CD4-positive, alpha-beta memory T cell (primary cell): ENCODE results near the gene PLA2G15. TPM values are rescaled to one million over a fixed set of nuclear protein-coding genes. Genes with fewer than 3 reads are reported as not detected.

Experiments
- CTCF ChIA-PET: fragments of 350-600 bp; sonication (Branson Sonifier 250); formaldehyde crosslinking; loops from one replicate; lab custom pipeline; 2021; ENCODE audit warnings: inconsistent platforms; ENCODE audit not compliant: partially characterized antibody; lab: Charles Lee
- POLR2A ChIA-PET: fragments of 350-600 bp; sonication (Branson Sonifier 250); formaldehyde crosslinking; loops from one replicate; lab custom pipeline; 2021; ENCODE audit not compliant: partially characterized antibody; lab: Charles Lee
- DNase-seq, 5 donors: peaks; one replicate each; pipeline versions ENCODE4 v3.0.0 to v3.0.0-alpha.2; 2020 to 2022; ENCODE audit warnings: mixed read lengths in 1 of 5
- H3K27ac ChIP-seq: one replicate; pipeline ENCODE4 v1.7.0; 2013; ENCODE audit warnings: low read depth, low read length
- H3K27me3 ChIP-seq: 2 replicates; pipeline ENCODE4 v1.7.0; 2013; ENCODE audit warnings: mild to moderate bottlenecking, low read length, moderate library complexity; ENCODE audit not compliant: insufficient read depth
- H3K36me3 ChIP-seq: 2 replicates; pipeline ENCODE4 v1.7.0; 2013; ENCODE audit warnings: mild to moderate bottlenecking, low read length, moderate library complexity; ENCODE audit not compliant: insufficient read depth
- H3K4me1 ChIP-seq: 2 replicates; pipeline ENCODE4 v1.7.0; 2013; ENCODE audit warnings: mild to moderate bottlenecking, low read length, moderate library complexity; ENCODE audit not compliant: insufficient read depth
- H3K4me3 ChIP-seq, 2 donors: one replicate each; pipeline ENCODE4 v1.7.0; 2013; ENCODE audit warnings: low read length in 2 of 2, mild to moderate bottlenecking in 1 of 2
- H3K9me3 ChIP-seq, 2 donors: one replicate each; pipeline ENCODE4 v1.7.0; 2013; ENCODE audit warnings: low read length in 2 of 2, control low read depth in 1 of 2; ENCODE audit not compliant: control insufficient read depth in 1 of 2
- H3K27ac Mint-ChIP-seq, 7 donors: one replicate each; pipeline ENCODE4 v1.8.0; 2020 to 2021; ENCODE audit warnings: mixed read lengths in 7 of 7, mild to moderate bottlenecking in 6 of 7, inconsistent platforms in 3 of 7, moderate library complexity in 3 of 7
- H3K27me3 Mint-ChIP-seq, 2 donors: one replicate each; pipeline ENCODE4 v1.8.0; 2020 to 2021; ENCODE audit warnings: mixed read lengths in 2 of 2
- H3K36me3 Mint-ChIP-seq, 2 donors: one replicate each; pipeline ENCODE4 v1.8.0; 2020 to 2021; ENCODE audit warnings: mixed read lengths in 2 of 2, inconsistent platforms in 1 of 2, mild to moderate bottlenecking in 1 of 2
- H3K4me1 Mint-ChIP-seq, 4 donors: one replicate each; pipeline ENCODE4 v1.8.0; 2020 to 2021; ENCODE audit warnings: mixed read lengths in 4 of 4, mild to moderate bottlenecking in 1 of 4
- H3K4me3 Mint-ChIP-seq, 8 donors: one replicate each; pipeline ENCODE4 v1.8.0; 2020 to 2021; ENCODE audit warnings: mixed read lengths in 8 of 8, mild to moderate bottlenecking in 7 of 8, moderate library complexity in 6 of 8, inconsistent platforms in 3 of 8
- H3K9me3 Mint-ChIP-seq, 8 donors: one replicate each; pipeline ENCODE4 v1.8.0; 2020 to 2021; ENCODE audit warnings: mixed read lengths in 8 of 8, mild to moderate bottlenecking in 5 of 8, inconsistent platforms in 3 of 8, moderate library complexity in 1 of 8
- intact Hi-C: fragments of 100-400 bp; cut with micrococcal nuclease; formaldehyde crosslinking; loops from one replicate; pipeline ENCODE4 v1.15.1; 2023
- microRNA-seq: library from miRNA; unstranded; fragments of <30 nt; microRNA quantifications from one replicate; pipeline ENCODE4 v1.2.0, GENCODE V29; 2021; ENCODE audit warnings: borderline replicate concordance, borderline number of aligned reads, borderline microRNAs expressed, mixed read lengths
- polyA plus RNA-seq, 2 donors: library from polyadenylated mRNA; unstranded; fragments of 300-500 nt; fragmentation: Illumina TruSeq; gene quantifications; one replicate each; pipeline ENCODE4 v1.2.3, GENCODE V29; 2021
- total RNA-seq, 2 experiments: library from RNA; stranded (reverse); gene quantifications; one replicate each; pipeline ENCODE4 v1.2.3, GENCODE V29; 2021

The PLA2G15 gene
- total and polyA plus RNA-seq, 4 experiments from 2014 or later, result 6.6 to 13.3 (median 11.4) TPM

GRCh38 chr16:68300734-68301459 is 55.7 kb downstream of the PLA2G15 start:
- ChIA-PET POLR2A (interaction anchor here (34.3 to 44.5 kb wide), 2 partner anchors 5 to 22 kb away, joined by 1508 read pairs; partner anchors contain the start of genes PRMT7, SLC7A6 and SLC7A6OS), CTCF (interaction anchor here (1.1 to 29.4 kb wide), 5 partner anchors 10 to 31 kb away, joined by 4 to 680 read pairs (median 10); partner anchors contain the start of genes PRMT7, SLC7A6 and SLC7A6OS)
- intact Hi-C loops, result no loop called here
- no peaks in the 10 kb centered on the region for H3K9me3 Mint-ChIP-seq
- Histone ChIP-seq H3K27ac (no peak overlapping the region), H3K4me1 (peaks cover 2% of the 10 kb centered on the region), H3K4me3 (no peak overlapping the region), H3K27me3 (no peaks in the 10 kb centered on the region), H3K36me3 (peaks cover 75% of the 10 kb centered on the region), H3K9me3 (no peaks in the 10 kb centered on the region)
- peaks cover 69 to 88% of the 10 kb centered on the region in 2 donors for H3K36me3 Mint-ChIP-seq
- H3K27ac Mint-ChIP-seq, result peak overlapping the region in 6 of 7 donors; percentile 35 to 62 (median 49)
- DNase-seq, result no peak
- H3K27me3 Mint-ChIP-seq, result no peaks in the 10 kb centered on the region
- peaks cover 9 to 41% (median 16%) of the 10 kb centered on the region in 4 donors for H3K4me1 Mint-ChIP-seq
- H3K4me3 Mint-ChIP-seq, result no peak overlapping the region

DNA sequence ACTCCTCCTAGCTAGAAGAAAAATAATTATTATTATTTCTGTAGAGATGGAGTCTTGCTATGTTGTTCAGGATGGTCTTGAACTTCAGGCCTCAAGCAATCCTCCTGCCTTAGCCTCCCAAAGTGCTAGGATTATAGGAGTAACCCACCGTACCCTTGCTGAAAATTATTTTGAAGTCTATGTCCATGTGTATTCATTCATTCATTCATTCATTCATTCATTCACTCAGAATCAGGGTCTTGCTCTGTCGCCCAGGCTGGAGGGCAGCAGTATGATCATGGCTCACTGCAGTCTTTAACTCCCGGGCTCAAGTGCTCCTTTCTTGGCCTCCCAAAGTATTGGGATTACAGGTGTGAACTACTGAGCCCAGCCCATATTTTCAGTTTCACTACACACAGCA is 61.5 kb downstream of the PLA2G15 start:
- no peak for DNase-seq
- no peaks in the 10 kb centered on the region for H3K27me3 ChIP-seq
- H3K36me3 ChIP-seq, result peaks cover 34% of the 10 kb centered on the region
- peaks cover 38% of the 10 kb centered on the region for H3K4me1 ChIP-seq
- CTCF ChIA-PET, result interaction anchor here (1.0 to 29.4 kb wide), 2 partner anchors 37 to 43 kb away, joined by 3 to 680 read pairs; partner anchors contain the start of gene SLC7A6
- H3K9me3 Mint-ChIP-seq, result no peaks in the 10 kb centered on the region
- peak overlapping the region in 3 of 7 donors; percentile 18 to 55 (median 41) for H3K27ac Mint-ChIP-seq
- H3K27me3 Mint-ChIP-seq, result no peaks in the 10 kb centered on the region
- intact Hi-C loops, result no loop called here
- no peaks in the 10 kb centered on the region for H3K9me3 ChIP-seq
- H3K4me1 Mint-ChIP-seq, result peaks cover 11 to 46% (median 37%) of the 10 kb centered on the region in 4 donors
- H3K27ac ChIP-seq, result no peak overlapping the region
- H3K36me3 Mint-ChIP-seq, result peaks cover 33 to 62% of the 10 kb centered on the region in 2 donors
- POLR2A ChIA-PET, result interaction anchor here (34.3 kb wide), 1 partner anchor 27 kb away, joined by 1508 read pairs; the partner anchor contains the start of gene SLC7A6
- H3K4me3 Mint-ChIP-seq, result no peak overlapping the region
- H3K4me3 ChIP-seq, result no peak overlapping the region

DNA sequence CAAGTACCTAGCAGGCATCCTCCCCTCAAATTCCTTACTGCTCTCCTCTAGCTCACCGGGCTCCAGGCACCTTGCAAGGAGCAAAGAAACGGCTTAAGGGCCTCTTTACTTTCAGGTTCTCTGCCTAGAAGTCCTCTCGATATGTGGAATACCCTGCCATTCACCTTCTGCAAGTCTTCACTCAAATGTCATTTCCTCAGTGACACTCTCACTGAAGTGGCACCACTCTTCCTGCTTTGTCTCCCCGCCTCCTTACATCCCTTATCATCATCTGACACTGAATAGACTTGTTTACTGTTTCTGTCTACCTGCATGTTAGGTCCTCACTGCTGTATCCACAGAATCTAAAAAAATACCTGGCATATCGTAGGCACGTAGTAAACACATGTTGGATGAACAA is 64.6 kb downstream of the PLA2G15 start:
- H3K36me3 ChIP-seq, result peaks cover 23% of the 10 kb centered on the region
- peaks cover 23 to 67% (median 41%) of the 10 kb centered on the region in 4 donors for H3K4me1 Mint-ChIP-seq
- peaks cover 57% of the 10 kb centered on the region for H3K4me1 ChIP-seq

GRCh38 chr16:68310437-68310773 is 65.2 kb downstream of the PLA2G15 start:
- Mint-ChIP-seq H3K9me3 (no peaks in the 10 kb centered on the region), H3K27me3 (no peaks in the 10 kb centered on the region), H3K4me3 (peak overlapping the region; percentile 96 to 99 (median 98)), H3K27ac (peak overlapping the region; percentile 75 to 98 (median 96)), H3K36me3 (peaks cover 21 to 45% of the 10 kb centered on the region in 2 donors), H3K4me1 (peaks cover 27 to 65% (median 43%) of the 10 kb centered on the region in 4 donors)
- Histone ChIP-seq H3K27ac (peak overlapping the region; percentile 77), H3K9me3 (no peaks in the 10 kb centered on the region), H3K36me3 (peaks cover 22% of the 10 kb centered on the region), H3K4me1 (peaks cover 57% of the 10 kb centered on the region), H3K27me3 (no peaks in the 10 kb centered on the region), H3K4me3 (peak overlapping the region; percentile 91 to 95)
- intact Hi-C loops, result loop anchor here (1.0 kb wide), 3 partner anchors 26 to 65 kb away; partner anchors contain the start of genes PLA2G15 and SLC7A6
- DNase-seq, result no peak
- CTCF ChIA-PET, result interaction anchor here (0.8 to 4.1 kb wide), 18 partner anchors 9 to 108 kb away, joined by 3 to 84 read pairs (median 7); partner anchors contain the start of gene SLC7A6
- POLR2A ChIA-PET, result interaction anchor here (0.6 to 34.3 kb wide), 12 partner anchors 8 to 287 kb away, joined by 3 to 1508 read pairs (median 6); partner anchors contain the start of genes DDX28, DUS2, ESRP2 and NFATC3

More for the DNA sequence above, 64.6 kb downstream of the PLA2G15 start:
- H3K27ac Mint-ChIP-seq, result peak overlapping the region; percentile 75 to 98 (median 96)
- no peaks in the 10 kb centered on the region for H3K9me3 Mint-ChIP-seq
- Histone ChIP-seq H3K27ac (peak overlapping the region; percentile 77), H3K9me3 (no peaks in the 10 kb centered on the region), H3K4me3 (peak overlapping the region; percentile 91 to 95), H3K27me3 (no peaks in the 10 kb centered on the region)
- no peaks in the 10 kb centered on the region for H3K27me3 Mint-ChIP-seq
- intact Hi-C loops, result loop anchor here (1.0 kb wide), 3 partner anchors 25 to 64 kb away; partner anchors contain the start of genes PLA2G15 and SLC7A6
- H3K36me3 Mint-ChIP-seq, result peaks cover 23 to 47% of the 10 kb centered on the region in 2 donors
- CTCF ChIA-PET, result interaction anchor here (1.5 to 4.1 kb wide), 2 partner anchors 19 to 47 kb away, joined by 10 to 24 read pairs; partner anchors contain the start of gene SLC7A6
- peak in 2 of 5 donors; percentile 18 to 22 for DNase-seq
- peak overlapping the region; percentile 96 to 99 (median 98) for H3K4me3 Mint-ChIP-seq
- POLR2A ChIA-PET, result interaction anchor here (2.0 to 34.3 kb wide), 2 partner anchors 31 to 225 kb away, joined by 9 to 1508 read pairs; partner anchors contain the start of genes NFATC3 and SLC7A6

Small RNA genes within 50 kb of the gene (microRNA-seq; reads per million reads assigned to microRNA genes)
- gene MIR6773, result not detected

Other genes starting within 250 kb of the PLA2G15 start
- 100 to 1,000 TPM; 106 to 119 TPM for gene DPEP2, start 245.9 kb upstream of the PLA2G15 start, total RNA-seq
- 10 to 100 TPM; 46.9 to 58.8 TPM for gene DPEP2, start 245.9 kb upstream of the PLA2G15 start, polyA plus RNA-seq
- gene DPEP2NB, start 229.5 kb upstream of the PLA2G15 start, total RNA-seq, result not detected
- not detected for gene DPEP2NB, start 229.5 kb upstream of the PLA2G15 start, polyA plus RNA-seq
- 10 to 100 TPM; 16.1 to 17.0 TPM for gene DDX28, start 222.1 kb upstream of the PLA2G15 start, total RNA-seq
- gene DDX28, start 222.1 kb upstream of the PLA2G15 start, polyA plus RNA-seq, result 10 to 100 TPM; 36.0 to 55.8 TPM
- 10 to 100 TPM; 13.8 to 14.6 TPM for gene DUS2, start 222.1 kb upstream of the PLA2G15 start, total RNA-seq
- gene DUS2, start 222.1 kb upstream of the PLA2G15 start, polyA plus RNA-seq, result 10 to 100 TPM in 1 of 2 donors, 1 to 10 TPM in 1; 9.0 to 11.9 TPM
- 100 to 1,000 TPM; 127 to 134 TPM for gene NFATC3, start 160.0 kb upstream of the PLA2G15 start, total RNA-seq
- 10 to 100 TPM; 76.5 to 94.9 TPM for gene NFATC3, start 160.0 kb upstream of the PLA2G15 start, polyA plus RNA-seq
- gene ESRP2, start 9.2 kb upstream of the PLA2G15 start, total RNA-seq, result under 1 TPM; 0.14 to 0.26 TPM
- gene ESRP2, start 9.2 kb upstream of the PLA2G15 start, polyA plus RNA-seq, result under 1 TPM in 1 of 2 donors, not detected in 1; 0.64 TPM
- gene SLC7A6, start 19.2 kb downstream of the PLA2G15 start, total RNA-seq, result 100 to 1,000 TPM; 190 to 194 TPM
- gene SLC7A6, start 19.2 kb downstream of the PLA2G15 start, polyA plus RNA-seq, result 10 to 100 TPM; 14.4 to 21.1 TPM
- 10 to 100 TPM; 51.9 to 55.8 TPM for gene SLC7A6OS, start 65.6 kb downstream of the PLA2G15 start, total RNA-seq
- gene SLC7A6OS, start 65.6 kb downstream of the PLA2G15 start, polyA plus RNA-seq, result 10 to 100 TPM; 22.4 to 25.2 TPM
- 100 to 1,000 TPM in 1 of 2 experiments, 10 to 100 TPM in 1; 98.4 to 104 TPM for gene PRMT7, start 65.6 kb downstream of the PLA2G15 start, total RNA-seq
- 10 to 100 TPM; 28.3 to 30.6 TPM for gene PRMT7, start 65.6 kb downstream of the PLA2G15 start, polyA plus RNA-seq
- gene SMPD3, start 203.1 kb downstream of the PLA2G15 start, total RNA-seq, result 1 to 10 TPM in 1 of 2 experiments, under 1 TPM in 1; 0.75 to 3.1 TPM
- gene SMPD3, start 203.1 kb downstream of the PLA2G15 start, polyA plus RNA-seq, result under 1 TPM; 0.63 to 0.99 TPM